Measurements from ENCODE around the gene AGBL4. TPM values are rescaled to one million over a fixed set of nuclear protein-coding genes. Genes with fewer than 3 reads are reported as not detected.

The AGBL4 gene
- total and polyA plus RNA-seq, 2 of the 13 experiments (the other 11 are each of a cell fraction or from before 2014, with no cell fraction given), result not detected

- TF ChIP-seq ZNF800 (CRISPR knock-in tag; IDR thresholded peaks at IDR 0.05) (no peak), ZBED4 (CRISPR knock-in tag; IDR thresholded peaks at IDR 0.05; ENCODE audit: borderline replicate concordance) (no peak), PREB (CRISPR knock-in tag; IDR thresholded peaks at IDR 0.05) (no peak)
Measured at GRCh38 chr1:49864581-49864980, 159.2 kb downstream of the AGBL4 start (continued).

- no peak for ATAC-seq
- Histone ChIP-seq H4K20me1 (ENCODE audit: insufficient read depth, low read length) (no peaks in the 10 kb centered on the region), H3K9me3 (ENCODE audit: low read length) (peaks cover 69% of the 10 kb centered on the region), H3K4me3 (replicated peaks in 1 of 3; ENCODE audit: insufficient read depth in 1 of 3, low read depth in 2 of 3, low read length in 3 of 3) (no peak overlapping the region), H3K4me2 (ENCODE audit: low read depth, low read length) (no peak overlapping the region), H3K36me3 (replicated peaks in 1 of 2; ENCODE audit: control insufficient read depth in 1 of 2, insufficient read depth in 2 of 2, low read length in 2 of 2) (no peaks in the 10 kb centered on the region), H2AFZ (ENCODE audit: low read length) (no peak overlapping the region), H3K9ac (ENCODE audit: insufficient read depth, low read depth, low read length) (no peak overlapping the region), H3K79me2 (ENCODE audit: insufficient read depth, low read length) (no peaks in the 10 kb centered on the region), H3K4me1 (ENCODE audit: insufficient read depth, low read length) (no peaks in the 10 kb centered on the region), H3K27me3 (ENCODE audit: control insufficient read depth in 1 of 2, insufficient read depth in 2 of 2, low read length in 2 of 2) (no peaks in the 10 kb centered on the region), H3K27ac (ENCODE audit: extremely low read length, insufficient read depth, low read length) (no peak overlapping the region)
- CTCF ChIA-PET (ENCODE audit: low intra/inter-chr PET ratio, low total read pairs), result no interaction called here
- BruUV-seq (replicated peaks), result no TSS peak
- TF ChIP-seq DR1 (CRISPR knock-in tag; IDR thresholded peaks at IDR 0.05) (no peak), PREB (CRISPR knock-in tag; IDR thresholded peaks at IDR 0.05) (no peak), MTERF4 (CRISPR knock-in tag; IDR thresholded peaks at IDR 0.05) (no peak), MEF2D (CRISPR knock-in tag; IDR thresholded peaks at IDR 0.05) (no peak), CENPBD1 (CRISPR knock-in tag; IDR thresholded peaks at IDR 0.05; ENCODE audit: borderline replicate concordance, low read depth) (no peak), SMARCE1 (IDR thresholded peaks at IDR 0.05; ENCODE audit: borderline replicate concordance) (no peak), SP2 (CRISPR knock-in tag; IDR thresholded peaks at IDR 0.05) (no peak), ZBTB2 (CRISPR knock-in tag; IDR thresholded peaks at IDR 0.05; ENCODE audit: low read depth) (no peak), ZNF30 (CRISPR knock-in tag; IDR thresholded peaks at IDR 0.05) (no peak)
- in situ Hi-C loops (cut with HindIII; ENCODE audit: extremely low pct_ligation_motif_present, low pct_unique_long_range_greater_than_20kb), result no loop called here
- no peak for DNase-seq (ENCODE audit: low spot score)
- FAIRE-seq, result no peak
- intact Hi-C loops (cut with micrococcal nuclease; ENCODE audit: unreplicated experiment), result no loop called here
- POLR2A ChIA-PET, result no interaction called here
Measured at GRCh38 chr1:49854741-49855140, 169.0 kb downstream of the AGBL4 start.
